CD14-positive monocyte (primary cell): Measurements from ENCODE around the gene GATD1. TPM values are rescaled to one million over a fixed set of nuclear protein-coding genes. Genes with fewer than 3 reads are reported as not detected.
A peak's percentile ranks its signal among the peaks of the same experiment; 100 is the strongest.

Experiments used
- DNase-seq, 3 donors: peaks; one replicate each; pipeline ENCODE4 v3.0.0-alpha.2; 2011 to 2022
- H2AFZ ChIP-seq: 2 replicates; pipeline ENCODE4 v1.6.0; 2012; ENCODE audit warnings: mild to moderate bottlenecking, low read depth, low read length, inconsistent platforms; ENCODE audit not compliant: insufficient read depth, poor library complexity, severe bottlenecking
- H3K27ac ChIP-seq, 2 donors: 1 replicate in 1 of 2; 2 replicates in 1 of 2; pipeline ENCODE4 v1.5.1; 2012 to 2013; ENCODE audit warnings: low read length in 2 of 2, control low read depth in 1 of 2, inconsistent platforms in 1 of 2, low read depth in 1 of 2, mild to moderate bottlenecking in 1 of 2
- H3K27me3 ChIP-seq, 2 donors: one replicate each; pipeline versions ENCODE4 v1.6.0 to v1.6.1; 2011 to 2013; ENCODE audit warnings: low read length in 2 of 2; ENCODE audit not compliant: control insufficient read depth in 2 of 2, insufficient read depth in 2 of 2
- H3K36me3 ChIP-seq, 2 donors: replicated peaks in 1 of 2; 1 replicate in 1 of 2; 2 replicates in 1 of 2; pipeline versions ENCODE4 v1.5.1 to v1.6.1; 2012 to 2013; ENCODE audit warnings: low read length in 2 of 2, control low read depth in 1 of 2, inconsistent platforms in 1 of 2, mild to moderate bottlenecking in 1 of 2; ENCODE audit not compliant: insufficient read depth in 2 of 2, control insufficient read depth in 1 of 2
- H3K4me1 ChIP-seq, 2 donors: 1 replicate in 1 of 2; 2 replicates in 1 of 2; pipeline versions ENCODE4 v1.5.1 to v1.6.1; 2012 to 2013; ENCODE audit warnings: low read length in 2 of 2, control low read depth in 1 of 2, inconsistent platforms in 1 of 2, mild to moderate bottlenecking in 1 of 2, moderate library complexity in 1 of 2; ENCODE audit not compliant: insufficient read depth in 2 of 2, control insufficient read depth in 1 of 2
- H3K4me2 ChIP-seq: replicated peaks from 2 replicates; pipeline ENCODE3; 2012; ENCODE audit warnings: low read length, moderate library complexity, mild to moderate bottlenecking; ENCODE audit not compliant: poor library complexity, severe bottlenecking; ENCODE audit errors: extremely low read depth
- H3K4me3 ChIP-seq, 3 experiments: fragments of 200-600 bp in 1 of 3; sonication (generic) in 1 of 3; replicated peaks in 1 of 3; 1 replicate in 2 of 3; 2 replicates in 1 of 3; pipeline ENCODE4 v1.5.1; 2011 to 2013; ENCODE audit warnings: low read length in 3 of 3, mild to moderate bottlenecking in 3 of 3, control low read depth in 2 of 3, low read depth in 2 of 3, inconsistent platforms in 1 of 3, moderate library complexity in 1 of 3
- H3K79me2 ChIP-seq: 2 replicates; pipeline ENCODE4 v1.6.0; 2012; ENCODE audit warnings: mild to moderate bottlenecking, control low read depth, inconsistent platforms, low read length, moderate library complexity; ENCODE audit not compliant: insufficient read depth
- H3K9ac ChIP-seq: 2 replicates; pipeline ENCODE4 v1.6.0; 2017; ENCODE audit warnings: low read length, mild to moderate bottlenecking; ENCODE audit not compliant: insufficient read depth, poor library complexity, severe bottlenecking
- H3K9me3 ChIP-seq, 2 donors: replicated peaks in 1 of 2; 1 replicate in 1 of 2; 2 replicates in 1 of 2; pipeline versions ENCODE4 v1.5.1 to v1.6.1; 2012 to 2013; ENCODE audit warnings: low read length in 2 of 2, control low read depth in 1 of 2; ENCODE audit not compliant: control insufficient read depth in 1 of 2, insufficient read depth in 1 of 2
- H4K20me1 ChIP-seq: 2 replicates; pipeline ENCODE4 v1.6.0; 2012; ENCODE audit warnings: mild to moderate bottlenecking, low read length, control low read depth, moderate library complexity; ENCODE audit not compliant: insufficient read depth
- H3K27ac Mint-ChIP-seq, 7 donors: one replicate each; pipeline ENCODE4 v1.8.0; 2020; ENCODE audit warnings: mild to moderate bottlenecking in 7 of 7, mixed read lengths in 7 of 7, moderate library complexity in 6 of 7, inconsistent platforms in 2 of 7
- H3K27me3 Mint-ChIP-seq, 3 donors: one replicate each; pipeline ENCODE4 v1.8.0; 2021 to 2022; ENCODE audit warnings: low read depth in 3 of 3, mild to moderate bottlenecking in 3 of 3, mixed read lengths in 3 of 3, moderate library complexity in 3 of 3, inconsistent platforms in 1 of 3
- H3K36me3 Mint-ChIP-seq, 2 donors: one replicate each; pipeline ENCODE4 v1.8.0; 2020; ENCODE audit warnings: mixed read lengths in 2 of 2, inconsistent platforms in 1 of 2, mild to moderate bottlenecking in 1 of 2
- H3K4me1 Mint-ChIP-seq: one replicate; pipeline ENCODE4 v1.8.0; 2020; ENCODE audit warnings: mild to moderate bottlenecking, mixed read lengths
- H3K4me3 Mint-ChIP-seq, 2 donors: one replicate each; pipeline ENCODE4 v1.8.0; 2020; ENCODE audit warnings: mild to moderate bottlenecking in 2 of 2, mixed read lengths in 2 of 2, moderate library complexity in 1 of 2
- H3K9me3 Mint-ChIP-seq, 7 donors: one replicate each; pipeline ENCODE4 v1.8.0; 2020 to 2022; ENCODE audit warnings: mixed read lengths in 7 of 7, mild to moderate bottlenecking in 6 of 7, moderate library complexity in 6 of 7, inconsistent platforms in 2 of 7
- whole genome bisulfite sequencing: methylation state at CpG from one replicate; pipeline ENCODE4 v1.1.5; 2013; ENCODE audit warnings: missing lambda C conversion rate; ENCODE audit not compliant: insufficient coverage; 5-methylcytosine and 5-hydroxymethylcytosine counted together
- intact Hi-C, 2 donors: fragments of 100-400 bp; cut with micrococcal nuclease; formaldehyde crosslinking; loops; one replicate each; pipeline versions ENCODE4 v1.15.0 to v1.15.1; 2023
- polyA plus RNA-seq, 3 donors: library from polyadenylated mRNA; depleted of rRNA in 1 of 3; unstranded in 2 of 3; stranded (reverse) in 1 of 3; fragments of 300-500 nt in 2 of 3; fragments of >200 nt in 1 of 3; fragmentation: Illumina TruSeq in 2 of 3; gene quantifications; 1 replicate in 2 of 3; 2 replicates in 1 of 3; pipeline ENCODE4 v1.2.3, GENCODE V29; 2012 to 2021
- TF ChIP-seq, protein P1 (sequence below): fragments of 200-600 bp; IDR thresholded peaks from one replicate; pipeline ENCODE4 v1.8.0; 2022; ENCODE audit warnings: antibody characterized with exemption, mild to moderate bottlenecking

The GATD1 gene
- polyA plus RNA-seq, 3 donors, result 4.5 to 45.6 (median 4.6) TPM

DNA sequence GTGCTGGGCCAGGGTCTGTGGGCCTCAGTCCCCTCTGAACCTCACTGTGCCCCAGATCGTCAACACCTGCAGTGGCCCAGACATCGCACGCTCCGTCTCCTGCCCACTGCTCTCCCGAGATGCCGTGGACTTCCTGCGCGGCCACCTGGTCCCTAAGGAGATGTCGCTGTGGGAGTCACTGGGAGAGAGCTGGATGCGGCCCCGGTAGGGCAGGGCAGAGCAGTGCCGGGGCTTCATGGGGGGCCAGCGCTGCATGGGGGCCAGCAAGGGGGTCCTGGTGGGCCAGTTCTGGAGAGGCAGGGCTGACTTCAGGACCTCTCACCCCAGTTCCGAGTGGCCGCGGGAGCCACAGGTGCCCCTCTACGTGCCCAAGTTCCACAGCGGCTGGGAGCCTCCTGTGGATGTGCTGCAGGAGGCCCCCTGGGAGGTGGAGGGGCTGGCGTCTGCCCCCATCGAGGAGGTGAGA is 54.9 kb downstream of the GATD1 start:
- WGBS, result 71% methylated on average over 14 of the region's 20 CpGs
- Mint-ChIP-seq H3K4me1 (peaks cover 16% of the 10 kb centered on the region), H3K4me3 (peak overlapping the region in 1 of 2 donors; percentile 31), H3K27me3 (peaks cover 49 to 89% (median 67%) of the 10 kb centered on the region in 3 donors), H3K27ac (no peak overlapping the region), H3K36me3 (peaks cover 0 to 1% of the 10 kb centered on the region in 2 donors), H3K9me3 (peaks cover 0 to 26% (median 4%) of the 10 kb centered on the region in 7 donors)
- Histone ChIP-seq H3K27ac (no peak overlapping the region), H3K9me3 (peaks cover 0 to 5% of the 10 kb centered on the region in 2 donors), H3K27me3 (peaks cover 8 to 62% of the 10 kb centered on the region in 2 donors), H3K36me3 (no peaks in the 10 kb centered on the region), H3K4me1 (peaks cover 26 to 45% of the 10 kb centered on the region in 2 donors), H2AFZ (peak overlapping the region; percentile 50), H3K9ac (no peak overlapping the region), H4K20me1 (no peaks in the 10 kb centered on the region), H3K79me2 (no peaks in the 10 kb centered on the region), H3K4me2 (peak overlapping the region; percentile 72), H3K4me3 (peak overlapping the region in 1 of 3 experiments; percentile 59)
- intact Hi-C loops, result loop anchor here (2.0 to 5.0 kb wide), 3 partner anchors 60 to 170 kb away; no protein-coding TSS in a partner anchor
- DNase-seq, result no peak
- TF ChIP-seq, protein P1, sequence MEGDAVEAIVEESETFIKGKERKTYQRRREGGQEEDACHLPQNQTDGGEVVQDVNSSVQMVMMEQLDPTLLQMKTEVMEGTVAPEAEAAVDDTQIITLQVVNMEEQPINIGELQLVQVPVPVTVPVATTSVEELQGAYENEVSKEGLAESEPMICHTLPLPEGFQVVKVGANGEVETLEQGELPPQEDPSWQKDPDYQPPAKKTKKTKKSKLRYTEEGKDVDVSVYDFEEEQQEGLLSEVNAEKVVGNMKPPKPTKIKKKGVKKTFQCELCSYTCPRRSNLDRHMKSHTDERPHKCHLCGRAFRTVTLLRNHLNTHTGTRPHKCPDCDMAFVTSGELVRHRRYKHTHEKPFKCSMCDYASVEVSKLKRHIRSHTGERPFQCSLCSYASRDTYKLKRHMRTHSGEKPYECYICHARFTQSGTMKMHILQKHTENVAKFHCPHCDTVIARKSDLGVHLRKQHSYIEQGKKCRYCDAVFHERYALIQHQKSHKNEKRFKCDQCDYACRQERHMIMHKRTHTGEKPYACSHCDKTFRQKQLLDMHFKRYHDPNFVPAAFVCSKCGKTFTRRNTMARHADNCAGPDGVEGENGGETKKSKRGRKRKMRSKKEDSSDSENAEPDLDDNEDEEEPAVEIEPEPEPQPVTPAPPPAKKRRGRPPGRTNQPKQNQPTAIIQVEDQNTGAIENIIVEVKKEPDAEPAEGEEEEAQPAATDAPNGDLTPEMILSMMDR, result no peak

DNA sequence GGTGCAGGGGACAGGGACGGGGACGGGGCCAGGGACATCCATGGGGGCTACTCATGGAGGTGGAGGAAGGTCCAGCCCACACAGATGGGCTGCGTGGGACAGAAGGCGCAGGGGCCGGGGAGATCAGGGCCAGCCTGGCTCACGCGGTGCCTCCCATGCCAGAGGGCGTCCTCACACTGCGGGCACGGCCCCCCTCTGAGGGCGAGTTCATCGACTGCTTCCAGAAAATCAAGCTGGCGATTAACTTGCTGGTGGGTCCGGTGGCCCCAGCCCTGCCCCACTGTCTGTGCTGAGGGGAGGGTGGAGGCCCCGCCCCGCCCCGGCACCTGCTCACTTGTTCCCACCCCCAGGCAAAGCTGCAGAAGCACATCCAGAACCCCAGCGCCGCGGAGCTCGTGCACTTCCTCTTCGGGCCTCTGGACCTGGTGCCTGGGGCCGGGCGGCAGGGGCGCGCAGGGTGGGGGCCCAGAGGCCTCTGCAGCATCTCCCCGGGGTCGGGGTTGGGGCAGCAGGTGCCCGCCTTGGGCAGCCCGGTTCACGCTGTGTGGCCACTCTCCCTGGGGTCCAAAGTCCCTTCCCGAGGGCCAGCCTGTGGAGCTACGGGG is 55.4 kb downstream of the GATD1 start:
- H4K20me1 ChIP-seq, result no peaks in the 10 kb centered on the region
- no peaks in the 10 kb centered on the region for H3K79me2 ChIP-seq
- Mint-ChIP-seq H3K9me3 (peaks cover 0 to 26% (median 4%) of the 10 kb centered on the region in 7 donors), H3K4me1 (peaks cover 16% of the 10 kb centered on the region), H3K27me3 (peaks cover 46 to 88% (median 64%) of the 10 kb centered on the region in 3 donors), H3K36me3 (peaks cover 0 to 1% of the 10 kb centered on the region in 2 donors), H3K27ac (no peak overlapping the region), H3K4me3 (peak overlapping the region; percentile 66 to 83)
- H3K4me1 ChIP-seq, result peaks cover 26 to 45% of the 10 kb centered on the region in 2 donors
- WGBS, result 3% methylated on average over 31 of the region's 33 CpGs
- H3K27me3 ChIP-seq, result peaks cover 8 to 56% of the 10 kb centered on the region in 2 donors
- no peaks in the 10 kb centered on the region for H3K36me3 ChIP-seq
- peak; percentile 51 to 61 (median 58) for DNase-seq
- H3K27ac ChIP-seq, result no peak overlapping the region
- TF ChIP-seq, protein P1, result no peak
- peak overlapping the region; percentile 21 for H3K9ac ChIP-seq
- intact Hi-C loops, result loop anchor here (2.0 to 5.0 kb wide), 3 partner anchors 60 to 169 kb away; no protein-coding TSS in a partner anchor
- peaks cover 0 to 5% of the 10 kb centered on the region in 2 donors for H3K9me3 ChIP-seq
- peak overlapping the region; percentile 63 for H2AFZ ChIP-seq
- H3K4me3 ChIP-seq, result peak overlapping the region in 1 of 3 experiments; percentile 59
- peak overlapping the region; percentile 72 for H3K4me2 ChIP-seq
